ENCODE data around the gene METTL9. TPM values are rescaled to one million over a fixed set of nuclear protein-coding genes. Genes with fewer than 3 reads are reported as not detected.

The METTL9 gene
- total and polyA plus RNA-seq, 9 of the 15 experiments (the other 6 are each of a cell fraction or from before 2014, with no cell fraction given), result 12.2 to 107 (median 79.1) TPM

- TF ChIP-seq ZNF318 (IDR thresholded peaks at IDR 0.05; ENCODE audit: borderline replicate concordance in 1 of 2, low read depth in 1 of 2) (no peak), ZNF561 (CRISPR knock-in tag; conservative IDR thresholded peaks at IDR 0.05) (no peak), THAP7 (CRISPR knock-in tag; IDR thresholded peaks at IDR 0.05) (no peak), ZNF431 (CRISPR knock-in tag; IDR thresholded peaks at IDR 0.05) (no peak), BCL6 (CRISPR knock-in tag; IDR thresholded peaks at IDR 0.05) (no peak)
Measured at GRCh38 chr16:21694609-21695008, 95.2 kb downstream of the METTL9 start (continued).

Measured in K562 (cell line).